Measurements from ENCODE around the gene TMEM86A.

- TF ChIP-seq, protein P1, sequence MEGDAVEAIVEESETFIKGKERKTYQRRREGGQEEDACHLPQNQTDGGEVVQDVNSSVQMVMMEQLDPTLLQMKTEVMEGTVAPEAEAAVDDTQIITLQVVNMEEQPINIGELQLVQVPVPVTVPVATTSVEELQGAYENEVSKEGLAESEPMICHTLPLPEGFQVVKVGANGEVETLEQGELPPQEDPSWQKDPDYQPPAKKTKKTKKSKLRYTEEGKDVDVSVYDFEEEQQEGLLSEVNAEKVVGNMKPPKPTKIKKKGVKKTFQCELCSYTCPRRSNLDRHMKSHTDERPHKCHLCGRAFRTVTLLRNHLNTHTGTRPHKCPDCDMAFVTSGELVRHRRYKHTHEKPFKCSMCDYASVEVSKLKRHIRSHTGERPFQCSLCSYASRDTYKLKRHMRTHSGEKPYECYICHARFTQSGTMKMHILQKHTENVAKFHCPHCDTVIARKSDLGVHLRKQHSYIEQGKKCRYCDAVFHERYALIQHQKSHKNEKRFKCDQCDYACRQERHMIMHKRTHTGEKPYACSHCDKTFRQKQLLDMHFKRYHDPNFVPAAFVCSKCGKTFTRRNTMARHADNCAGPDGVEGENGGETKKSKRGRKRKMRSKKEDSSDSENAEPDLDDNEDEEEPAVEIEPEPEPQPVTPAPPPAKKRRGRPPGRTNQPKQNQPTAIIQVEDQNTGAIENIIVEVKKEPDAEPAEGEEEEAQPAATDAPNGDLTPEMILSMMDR (IDR thresholded peaks at IDR 0.05) = no peak
- peak in 1 of 3 donors; percentile 13 for TF ChIP-seq POLR2A (IDR thresholded peaks at IDR 0.05)
Measured at GRCh38 chr11:18699848-18700261, 1.3 kb downstream of the TMEM86A start.

Measured in body of pancreas (tissue), 4 donors.